ENCODE measurements around the gene TNFRSF17. TPM values are rescaled to one million over a fixed set of nuclear protein-coding genes. Genes with fewer than 3 reads are reported as not detected.
"Not testable (repeated sequence)": the region's sequence is repeated elsewhere in the genome, so short reads cannot be mapped to it uniquely, and the experiment has no call there.

The TNFRSF17 gene
- total RNA-seq, 1 donor from 2014 or later: not detected

DNA sequence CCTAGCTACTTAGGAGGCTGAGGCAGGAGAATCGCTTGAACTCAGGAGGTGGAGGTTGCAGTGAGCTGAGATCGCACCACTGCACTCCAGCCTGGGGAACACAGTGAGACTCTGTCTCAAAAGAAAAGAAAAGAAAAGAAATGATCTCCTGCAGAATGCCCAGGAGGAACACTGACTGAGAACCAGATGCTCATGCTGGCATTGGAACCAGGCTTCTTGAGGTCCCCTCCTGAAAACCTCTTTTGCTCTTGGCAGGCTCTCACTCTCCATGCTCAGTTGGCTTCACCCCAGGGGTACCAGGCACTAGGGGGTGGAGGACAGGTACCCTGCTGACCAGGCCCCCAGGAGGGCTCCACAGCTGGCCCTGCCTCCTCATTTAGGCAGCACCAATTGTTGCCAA, 8.5 kb upstream of the TNFRSF17 start:
- H3K4me1 Mint-ChIP-seq (ENCODE audit: unreplicated experiment): peaks cover 24% of the 10 kb centered on the region
- H3K4me3 Mint-ChIP-seq (ENCODE audit: unreplicated experiment): no peak overlapping the region
- peaks cover 4% of the 10 kb centered on the region for H3K36me3 Mint-ChIP-seq (ENCODE audit: unreplicated experiment)

DNA sequence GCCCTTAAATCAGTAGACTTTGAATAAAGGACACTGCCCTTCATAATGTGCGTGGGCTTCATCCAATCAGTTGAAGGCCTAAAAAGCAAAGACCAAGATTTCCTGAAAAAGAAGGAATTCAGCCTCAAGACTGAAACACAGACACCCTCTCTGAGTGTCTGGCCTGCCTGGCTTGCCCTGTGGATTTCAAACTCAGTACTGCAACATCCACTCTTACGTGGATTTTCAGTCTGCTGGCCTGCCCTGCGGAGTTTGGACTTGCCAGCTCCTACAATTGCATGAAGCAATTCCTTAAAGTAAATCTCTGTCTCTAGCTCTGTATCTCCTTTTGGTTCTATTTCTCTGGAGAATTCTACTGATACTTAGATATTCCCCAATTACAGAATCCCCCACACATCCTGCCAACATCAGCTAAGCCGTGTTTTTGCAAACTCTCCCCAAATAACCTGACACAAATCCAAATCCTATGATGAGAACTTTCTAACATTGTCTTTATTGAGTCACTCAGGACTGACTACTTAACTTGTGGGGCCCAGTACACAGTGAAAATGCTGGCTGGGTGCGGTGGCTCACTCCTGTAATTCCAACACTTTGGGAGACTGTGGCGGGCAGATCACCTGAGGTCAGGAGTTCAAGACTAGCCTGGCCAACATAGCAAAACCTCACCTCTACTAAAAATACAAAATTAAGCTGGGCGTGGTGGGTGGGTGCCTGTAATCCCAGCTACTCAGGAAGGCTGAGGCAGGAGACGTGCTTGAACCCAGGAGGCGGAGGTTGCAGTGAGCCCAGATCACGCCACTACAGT, 7.2 kb upstream of the TNFRSF17 start:
- Mint-ChIP-seq H3K27ac (ENCODE audit: unreplicated experiment) (no peak overlapping the region), H3K36me3 (ENCODE audit: unreplicated experiment) (peaks cover 6% of the 10 kb centered on the region), H3K4me3 (ENCODE audit: unreplicated experiment) (no peak overlapping the region), H3K27me3 (ENCODE audit: unreplicated experiment) (no peaks in the 10 kb centered on the region), H3K9me3 (ENCODE audit: unreplicated experiment) (no peaks in the 10 kb centered on the region), H3K4me1 (ENCODE audit: unreplicated experiment) (peaks cover 24% of the 10 kb centered on the region)
- no peak for TF ChIP-seq CTCF (IDR thresholded peaks at IDR 0.05)
- DNase-seq (ENCODE audit: extremely low spot score, unreplicated experiment): no peak

More for the DNA sequence above, 8.5 kb upstream of the TNFRSF17 start:
- Mint-ChIP-seq H3K27ac (ENCODE audit: unreplicated experiment) (peak overlapping the region; percentile 89), H3K27me3 (ENCODE audit: unreplicated experiment) (no peaks in the 10 kb centered on the region), H3K9me3 (ENCODE audit: unreplicated experiment) (no peaks in the 10 kb centered on the region)
- DNase-seq (ENCODE audit: extremely low spot score, unreplicated experiment): no peak
- no peak for TF ChIP-seq CTCF (IDR thresholded peaks at IDR 0.05)

DNA sequence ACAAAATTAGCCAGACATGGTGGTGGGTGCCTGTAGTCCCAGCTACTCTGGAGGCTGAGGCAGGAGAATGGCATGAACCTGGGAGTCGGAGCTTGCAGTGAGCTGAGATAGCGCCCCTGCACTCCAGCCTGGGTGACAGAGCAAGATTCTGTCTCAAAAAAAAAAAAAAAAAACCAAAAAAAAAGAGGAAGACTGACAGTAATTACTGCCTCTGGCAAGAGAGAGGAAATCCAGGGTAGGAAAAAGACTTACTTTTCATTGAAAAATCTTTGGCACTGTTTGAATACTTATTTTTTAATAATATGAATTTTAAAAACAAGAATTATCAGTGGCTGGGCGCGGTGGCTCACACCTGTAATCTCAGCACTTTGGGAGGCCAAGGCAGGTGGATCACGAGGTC, 2.6 kb upstream of the TNFRSF17 start:
- H3K36me3 Mint-ChIP-seq (ENCODE audit: unreplicated experiment); H3K27me3 Mint-ChIP-seq (ENCODE audit: unreplicated experiment); DNase-seq (ENCODE audit: extremely low spot score, unreplicated experiment); H3K4me3 Mint-ChIP-seq (ENCODE audit: unreplicated experiment); H3K9me3 Mint-ChIP-seq (ENCODE audit: unreplicated experiment); H3K27ac Mint-ChIP-seq (ENCODE audit: unreplicated experiment): not testable (repeated sequence)
- H3K4me1 Mint-ChIP-seq (ENCODE audit: unreplicated experiment): peaks cover 12% of the 10 kb centered on the region

DNA sequence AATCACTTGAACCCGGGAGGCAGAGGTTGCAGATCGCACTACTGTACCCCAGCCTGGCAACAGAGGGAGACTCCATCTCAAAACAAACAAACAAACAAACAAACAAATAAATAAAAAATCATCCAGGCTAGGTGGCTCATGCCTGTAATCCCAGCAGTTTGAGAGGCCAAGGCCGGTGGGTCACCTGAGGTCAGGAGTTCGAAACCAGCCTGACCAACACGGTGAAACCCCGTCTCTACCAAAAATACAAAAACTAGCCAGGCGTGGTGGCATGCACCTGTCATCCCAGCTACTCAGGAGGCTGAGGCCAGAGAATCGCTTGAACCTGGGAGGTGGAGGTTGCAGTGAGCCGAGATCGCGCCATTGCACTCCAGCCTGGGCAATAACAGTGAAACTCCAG, 2.0 kb upstream of the TNFRSF17 start:
- DNase-seq (ENCODE audit: extremely low spot score, unreplicated experiment); H3K4me1 Mint-ChIP-seq (ENCODE audit: unreplicated experiment); H3K9me3 Mint-ChIP-seq (ENCODE audit: unreplicated experiment); H3K27me3 Mint-ChIP-seq (ENCODE audit: unreplicated experiment); H3K27ac Mint-ChIP-seq (ENCODE audit: unreplicated experiment); H3K36me3 Mint-ChIP-seq (ENCODE audit: unreplicated experiment); H3K4me3 Mint-ChIP-seq (ENCODE audit: unreplicated experiment): not testable (repeated sequence)

DNA sequence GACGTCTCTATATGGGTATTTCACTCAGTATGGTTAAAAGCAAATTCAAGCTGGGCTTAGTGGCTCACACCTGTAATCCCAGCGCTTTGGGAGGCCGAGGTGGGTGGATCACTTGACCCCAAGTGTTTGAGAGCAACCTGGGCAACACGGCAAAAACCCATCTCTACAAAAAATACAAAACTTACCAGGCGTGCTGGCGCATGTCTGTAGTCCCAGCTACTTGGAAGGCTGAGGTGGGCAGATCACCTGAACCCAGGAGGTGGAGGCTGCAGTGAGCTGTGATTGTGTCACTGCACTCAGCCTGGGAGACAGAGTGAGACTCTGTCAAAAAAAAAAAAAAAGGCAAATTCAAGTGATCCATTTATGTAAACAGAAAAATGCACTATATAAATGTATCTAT, 1.3 kb upstream of the TNFRSF17 start:
- Mint-ChIP-seq H3K27ac (ENCODE audit: unreplicated experiment) (no peak overlapping the region), H3K4me1 (ENCODE audit: unreplicated experiment) (peaks cover 8% of the 10 kb centered on the region), H3K4me3 (ENCODE audit: unreplicated experiment) (no peak overlapping the region), H3K9me3 (ENCODE audit: unreplicated experiment) (no peaks in the 10 kb centered on the region), H3K36me3 (ENCODE audit: unreplicated experiment) (peaks cover 6% of the 10 kb centered on the region), H3K27me3 (ENCODE audit: unreplicated experiment) (no peaks in the 10 kb centered on the region)
- DNase-seq (ENCODE audit: extremely low spot score, unreplicated experiment): no peak
- TF ChIP-seq CTCF (IDR thresholded peaks at IDR 0.05): no peak

- H3K36me3 Mint-ChIP-seq (ENCODE audit: unreplicated experiment): peaks cover 2% of the 10 kb centered on the region
- H3K4me1 Mint-ChIP-seq (ENCODE audit: unreplicated experiment): peaks cover 8% of the 10 kb centered on the region
- no peak for DNase-seq (ENCODE audit: extremely low spot score, unreplicated experiment)
- H3K9me3 Mint-ChIP-seq (ENCODE audit: unreplicated experiment): no peaks in the 10 kb centered on the region
- H3K27me3 Mint-ChIP-seq (ENCODE audit: unreplicated experiment): no peaks in the 10 kb centered on the region
- no peak for TF ChIP-seq CTCF (IDR thresholded peaks at IDR 0.05)
- H3K27ac Mint-ChIP-seq (ENCODE audit: unreplicated experiment): no peak overlapping the region
- no peak overlapping the region for H3K4me3 Mint-ChIP-seq (ENCODE audit: unreplicated experiment)
These were observed 1.2 kb downstream of the TNFRSF17 start for GRCh38 chr16:11966173-11966572.

Data from osteocyte (in vitro differentiated cells).